Measurements from ENCODE around the gene PAF1. TPM values are rescaled to one million over a fixed set of nuclear protein-coding genes. Genes with fewer than 3 reads are reported as not detected.

PAF1 gene
- total and polyA plus RNA-seq, 2 of the 13 experiments (the other 11 are each of a cell fraction or from before 2014, with no cell fraction given) = 30.2 to 31.1 TPM

DNA sequence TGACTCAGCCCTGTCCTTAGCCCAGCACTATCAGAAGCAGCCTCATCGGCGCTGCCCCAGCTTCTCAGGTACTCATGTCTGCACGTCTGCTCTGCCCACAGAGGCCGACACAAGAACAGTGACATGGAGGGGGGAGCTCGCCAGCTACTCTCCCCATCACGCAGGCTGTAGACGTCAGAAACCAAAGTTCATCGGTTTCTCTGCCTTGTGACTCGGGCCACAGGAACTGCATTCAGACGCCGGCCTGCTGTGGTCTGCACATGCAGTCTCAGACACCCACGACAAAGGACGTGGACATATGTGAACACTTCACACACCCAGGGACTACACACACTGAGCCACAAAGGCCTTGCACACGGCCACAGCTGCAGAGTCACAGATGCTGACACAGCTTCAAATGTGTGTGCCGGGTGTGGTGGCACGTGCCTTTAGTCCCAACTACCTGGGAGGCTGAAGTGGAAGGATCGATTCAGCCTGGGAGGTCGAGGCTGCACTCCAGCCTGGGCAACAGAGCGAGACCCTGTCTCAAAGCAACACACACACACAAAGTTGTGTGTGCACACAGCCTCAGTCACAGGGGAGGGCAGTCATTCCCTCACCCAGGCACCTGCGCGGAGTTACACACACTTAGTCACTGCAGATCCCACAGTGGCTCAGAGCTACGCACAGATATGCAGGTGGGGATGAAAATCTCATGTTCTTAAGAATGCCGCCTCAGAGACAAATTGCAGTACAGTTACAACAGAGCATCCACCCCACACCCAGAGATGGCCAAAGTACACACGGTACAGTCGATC, 10.8 kb upstream of the PAF1 start (continued):
- TF ChIP-seq, protein P1, sequence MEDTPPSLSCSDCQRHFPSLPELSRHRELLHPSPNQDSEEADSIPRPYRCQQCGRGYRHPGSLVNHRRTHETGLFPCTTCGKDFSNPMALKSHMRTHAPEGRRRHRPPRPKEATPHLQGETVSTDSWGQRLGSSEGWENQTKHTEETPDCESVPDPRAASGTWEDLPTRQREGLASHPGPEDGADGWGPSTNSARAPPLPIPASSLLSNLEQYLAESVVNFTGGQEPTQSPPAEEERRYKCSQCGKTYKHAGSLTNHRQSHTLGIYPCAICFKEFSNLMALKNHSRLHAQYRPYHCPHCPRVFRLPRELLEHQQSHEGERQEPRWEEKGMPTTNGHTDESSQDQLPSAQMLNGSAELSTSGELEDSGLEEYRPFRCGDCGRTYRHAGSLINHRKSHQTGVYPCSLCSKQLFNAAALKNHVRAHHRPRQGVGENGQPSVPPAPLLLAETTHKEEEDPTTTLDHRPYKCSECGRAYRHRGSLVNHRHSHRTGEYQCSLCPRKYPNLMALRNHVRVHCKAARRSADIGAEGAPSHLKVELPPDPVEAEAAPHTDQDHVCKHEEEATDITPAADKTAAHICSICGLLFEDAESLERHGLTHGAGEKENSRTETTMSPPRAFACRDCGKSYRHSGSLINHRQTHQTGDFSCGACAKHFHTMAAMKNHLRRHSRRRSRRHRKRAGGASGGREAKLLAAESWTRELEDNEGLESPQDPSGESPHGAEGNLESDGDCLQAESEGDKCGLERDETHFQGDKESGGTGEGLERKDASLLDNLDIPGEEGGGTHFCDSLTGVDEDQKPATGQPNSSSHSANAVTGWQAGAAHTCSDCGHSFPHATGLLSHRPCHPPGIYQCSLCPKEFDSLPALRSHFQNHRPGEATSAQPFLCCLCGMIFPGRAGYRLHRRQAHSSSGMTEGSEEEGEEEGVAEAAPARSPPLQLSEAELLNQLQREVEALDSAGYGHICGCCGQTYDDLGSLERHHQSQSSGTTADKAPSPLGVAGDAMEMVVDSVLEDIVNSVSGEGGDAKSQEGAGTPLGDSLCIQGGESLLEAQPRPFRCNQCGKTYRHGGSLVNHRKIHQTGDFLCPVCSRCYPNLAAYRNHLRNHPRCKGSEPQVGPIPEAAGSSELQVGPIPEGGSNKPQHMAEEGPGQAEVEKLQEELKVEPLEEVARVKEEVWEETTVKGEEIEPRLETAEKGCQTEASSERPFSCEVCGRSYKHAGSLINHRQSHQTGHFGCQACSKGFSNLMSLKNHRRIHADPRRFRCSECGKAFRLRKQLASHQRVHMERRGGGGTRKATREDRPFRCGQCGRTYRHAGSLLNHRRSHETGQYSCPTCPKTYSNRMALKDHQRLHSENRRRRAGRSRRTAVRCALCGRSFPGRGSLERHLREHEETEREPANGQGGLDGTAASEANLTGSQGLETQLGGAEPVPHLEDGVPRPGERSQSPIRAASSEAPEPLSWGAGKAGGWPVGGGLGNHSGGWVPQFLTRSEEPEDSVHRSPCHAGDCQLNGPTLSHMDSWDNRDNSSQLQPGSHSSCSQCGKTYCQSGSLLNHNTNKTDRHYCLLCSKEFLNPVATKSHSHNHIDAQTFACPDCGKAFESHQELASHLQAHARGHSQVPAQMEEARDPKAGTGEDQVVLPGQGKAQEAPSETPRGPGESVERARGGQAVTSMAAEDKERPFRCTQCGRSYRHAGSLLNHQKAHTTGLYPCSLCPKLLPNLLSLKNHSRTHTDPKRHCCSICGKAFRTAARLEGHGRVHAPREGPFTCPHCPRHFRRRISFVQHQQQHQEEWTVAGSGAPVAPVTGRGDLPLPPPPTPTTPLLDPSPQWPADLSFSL (CRISPR knock-in tag; IDR thresholded peaks at IDR 0.05) = peak; percentile 95
- TF ChIP-seq ZNF558 (CRISPR knock-in tag; IDR thresholded peaks at IDR 0.05; ENCODE audit: borderline replicate concordance) (no peak; the same call in 1 of the 2 replicates), KLF16 (CRISPR knock-in tag; IDR thresholded peaks at IDR 0.05) (peak in 1 of 2 experiments; percentile 86; a peak in 2 of 4 replicates), ADNP (CRISPR knock-in tag; IDR thresholded peaks at IDR 0.05) (0 out of 2 replicates have a peak, but pooled peaks have one; percentile 27), ZNF20 (CRISPR knock-in tag; IDR thresholded peaks at IDR 0.05) (peak; percentile 76; the same call in 1 of the 2 replicates), MED8 (CRISPR knock-in tag; IDR thresholded peaks at IDR 0.05; ENCODE audit: insufficient replicate concordance) (peak; percentile 7), SP140L (CRISPR knock-in tag; IDR thresholded peaks at IDR 0.05; ENCODE audit: borderline replicate concordance) (0 out of 2 replicates have a peak, but pooled peaks have one; percentile 22), ZEB1 (IDR thresholded peaks at IDR 0.05; ENCODE audit: insufficient replicate concordance, low read depth) (no peak), ZNF562 (CRISPR knock-in tag; IDR thresholded peaks at IDR 0.05; ENCODE audit: borderline replicate concordance) (no peak), KDM2A (CRISPR knock-in tag; IDR thresholded peaks at IDR 0.05; ENCODE audit: borderline replicate concordance, low read depth) (peak; percentile 80), ZNF337 (CRISPR knock-in tag; IDR thresholded peaks at IDR 0.05; ENCODE audit: borderline replicate concordance, low read depth) (peak; percentile 67; the same call in 1 of the 2 replicates), ZNF326 (CRISPR knock-in tag; IDR thresholded peaks at IDR 0.05; ENCODE audit: borderline replicate concordance) (no peak), ZNF441 (CRISPR knock-in tag; IDR thresholded peaks at IDR 0.05; ENCODE audit: borderline replicate concordance) (peak; percentile 67; the same call in 1 of the 2 replicates), ZNF567 (CRISPR knock-in tag; IDR thresholded peaks at IDR 0.05; ENCODE audit: borderline replicate concordance) (no peak), ASH2L (IDR thresholded peaks at IDR 0.05; ENCODE audit: insufficient read length, low read depth, low read length) (peak; percentile 87)
- TF ChIP-seq, protein P2, sequence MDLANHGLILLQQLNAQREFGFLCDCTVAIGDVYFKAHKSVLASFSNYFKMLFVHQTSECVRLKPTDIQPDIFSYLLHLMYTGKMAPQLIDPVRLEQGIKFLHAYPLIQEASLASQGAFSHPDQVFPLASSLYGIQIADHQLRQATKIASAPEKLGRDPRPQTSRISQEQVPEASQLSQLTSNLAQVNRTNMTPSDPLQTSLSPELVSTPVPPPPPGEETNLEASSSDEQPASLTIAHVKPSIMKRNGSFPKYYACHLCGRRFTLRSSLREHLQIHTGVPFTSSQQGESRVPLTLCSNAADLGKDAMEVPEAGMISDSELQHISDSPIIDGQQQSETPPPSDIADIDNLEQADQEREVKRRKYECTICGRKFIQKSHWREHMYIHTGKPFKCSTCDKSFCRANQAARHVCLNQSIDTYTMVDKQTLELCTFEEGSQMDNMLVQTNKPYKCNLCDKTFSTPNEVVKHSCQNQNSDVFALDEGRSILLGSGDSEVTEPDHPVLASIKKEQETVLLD (CRISPR knock-in tag; IDR thresholded peaks at IDR 0.05; ENCODE audit: low read depth) = no peak; the same call in 1 of the 2 replicates
- TF ChIP-seq, protein P3, sequence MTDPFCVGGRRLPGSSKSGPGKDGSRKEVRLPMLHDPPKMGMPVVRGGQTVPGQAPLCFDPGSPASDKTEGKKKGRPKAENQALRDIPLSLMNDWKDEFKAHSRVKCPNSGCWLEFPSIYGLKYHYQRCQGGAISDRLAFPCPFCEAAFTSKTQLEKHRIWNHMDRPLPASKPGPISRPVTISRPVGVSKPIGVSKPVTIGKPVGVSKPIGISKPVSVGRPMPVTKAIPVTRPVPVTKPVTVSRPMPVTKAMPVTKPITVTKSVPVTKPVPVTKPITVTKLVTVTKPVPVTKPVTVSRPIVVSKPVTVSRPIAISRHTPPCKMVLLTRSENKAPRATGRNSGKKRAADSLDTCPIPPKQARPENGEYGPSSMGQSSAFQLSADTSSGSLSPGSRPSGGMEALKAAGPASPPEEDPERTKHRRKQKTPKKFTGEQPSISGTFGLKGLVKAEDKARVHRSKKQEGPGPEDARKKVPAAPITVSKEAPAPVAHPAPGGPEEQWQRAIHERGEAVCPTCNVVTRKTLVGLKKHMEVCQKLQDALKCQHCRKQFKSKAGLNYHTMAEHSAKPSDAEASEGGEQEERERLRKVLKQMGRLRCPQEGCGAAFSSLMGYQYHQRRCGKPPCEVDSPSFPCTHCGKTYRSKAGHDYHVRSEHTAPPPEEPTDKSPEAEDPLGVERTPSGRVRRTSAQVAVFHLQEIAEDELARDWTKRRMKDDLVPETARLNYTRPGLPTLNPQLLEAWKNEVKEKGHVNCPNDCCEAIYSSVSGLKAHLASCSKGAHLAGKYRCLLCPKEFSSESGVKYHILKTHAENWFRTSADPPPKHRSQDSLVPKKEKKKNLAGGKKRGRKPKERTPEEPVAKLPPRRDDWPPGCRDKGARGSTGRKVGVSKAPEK (CRISPR knock-in tag; IDR thresholded peaks at IDR 0.05; ENCODE audit: borderline replicate concordance) = no peak

Data from HepG2 (cell line).